OCI-LY1 (cell line): Measurements from ENCODE around the gene CHN2.

Experiments
- EZH2 ChIP-seq: fragments of 200-600 bp; sonication (generic), shearing (Covaris generic); IDR thresholded peaks from 2 replicates; pipeline ENCODE4 v1.8.0; 2017; ENCODE audit warnings: borderline replicate concordance, mixed run types, mild to moderate bottlenecking, antibody characterized with exemption, low read length, moderate library complexity, mixed read lengths
- TF ChIP-seq, protein P1 (sequence below): fragments of 200-600 bp; sonication (generic), shearing (Covaris generic); IDR thresholded peaks from 2 replicates; pipeline ENCODE4 v1.5.1; 2017; ENCODE audit warnings: mild to moderate bottlenecking, antibody characterized with exemption, low read length, moderate library complexity, mixed read lengths

DNA sequence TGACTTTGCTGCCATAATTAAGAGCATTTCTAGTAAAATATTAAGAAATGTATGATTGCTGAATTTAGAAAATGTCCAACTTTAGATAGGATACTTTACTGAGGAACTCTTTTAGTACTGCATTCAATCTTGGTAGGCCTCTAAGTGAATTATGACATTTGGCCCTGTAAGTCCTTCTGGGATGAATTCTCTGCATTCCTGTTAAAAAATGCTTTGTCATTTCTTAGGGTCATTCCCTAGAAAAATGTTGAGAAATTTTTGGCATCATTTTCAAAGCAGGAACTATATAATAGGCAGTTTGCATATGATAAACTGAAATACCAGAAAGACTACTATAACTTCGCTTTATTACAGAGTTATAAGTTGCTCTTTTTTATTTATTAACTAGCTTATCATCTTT is 299.8 kb downstream of the CHN2 start:
- TF ChIP-seq, protein P1, sequence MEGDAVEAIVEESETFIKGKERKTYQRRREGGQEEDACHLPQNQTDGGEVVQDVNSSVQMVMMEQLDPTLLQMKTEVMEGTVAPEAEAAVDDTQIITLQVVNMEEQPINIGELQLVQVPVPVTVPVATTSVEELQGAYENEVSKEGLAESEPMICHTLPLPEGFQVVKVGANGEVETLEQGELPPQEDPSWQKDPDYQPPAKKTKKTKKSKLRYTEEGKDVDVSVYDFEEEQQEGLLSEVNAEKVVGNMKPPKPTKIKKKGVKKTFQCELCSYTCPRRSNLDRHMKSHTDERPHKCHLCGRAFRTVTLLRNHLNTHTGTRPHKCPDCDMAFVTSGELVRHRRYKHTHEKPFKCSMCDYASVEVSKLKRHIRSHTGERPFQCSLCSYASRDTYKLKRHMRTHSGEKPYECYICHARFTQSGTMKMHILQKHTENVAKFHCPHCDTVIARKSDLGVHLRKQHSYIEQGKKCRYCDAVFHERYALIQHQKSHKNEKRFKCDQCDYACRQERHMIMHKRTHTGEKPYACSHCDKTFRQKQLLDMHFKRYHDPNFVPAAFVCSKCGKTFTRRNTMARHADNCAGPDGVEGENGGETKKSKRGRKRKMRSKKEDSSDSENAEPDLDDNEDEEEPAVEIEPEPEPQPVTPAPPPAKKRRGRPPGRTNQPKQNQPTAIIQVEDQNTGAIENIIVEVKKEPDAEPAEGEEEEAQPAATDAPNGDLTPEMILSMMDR: no peak
- no peak for TF ChIP-seq EZH2
